ENCODE data around the gene TMEM139.

The TMEM139 gene

DNA sequence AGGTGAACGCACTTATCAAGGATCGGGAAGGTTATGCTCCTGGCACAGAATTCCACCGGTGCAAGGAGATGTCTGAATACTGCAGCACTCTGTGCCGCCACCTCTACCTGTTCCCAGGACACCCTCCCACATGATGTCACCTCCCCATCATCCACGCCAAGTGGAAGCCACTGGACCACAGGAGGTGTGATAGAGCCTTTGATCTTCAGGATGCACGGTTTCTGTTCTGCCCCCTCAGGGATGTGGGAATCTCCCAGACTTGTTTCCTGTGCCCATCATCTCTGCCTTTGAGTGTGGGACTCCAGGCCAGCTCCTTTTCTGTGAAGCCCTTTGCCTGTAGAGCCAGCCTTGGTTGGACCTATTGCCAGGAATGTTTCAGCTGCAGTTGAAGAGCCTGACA is 20.2 kb downstream of the TMEM139 start:
- H3K4me3 ChIP-seq (ENCODE audit: low read depth in 1 of 2, low read length in 2 of 2) = no peak overlapping the region
- H3K36me3 ChIP-seq (ENCODE audit: insufficient read depth, low read length) = peaks cover 86% of the 10 kb centered on the region
- no peak overlapping the region for H3K27ac ChIP-seq (ENCODE audit: low read length)
- H3K4me1 ChIP-seq (ENCODE audit: insufficient read depth, low read length) = no peaks in the 10 kb centered on the region
- TF ChIP-seq, protein P1, sequence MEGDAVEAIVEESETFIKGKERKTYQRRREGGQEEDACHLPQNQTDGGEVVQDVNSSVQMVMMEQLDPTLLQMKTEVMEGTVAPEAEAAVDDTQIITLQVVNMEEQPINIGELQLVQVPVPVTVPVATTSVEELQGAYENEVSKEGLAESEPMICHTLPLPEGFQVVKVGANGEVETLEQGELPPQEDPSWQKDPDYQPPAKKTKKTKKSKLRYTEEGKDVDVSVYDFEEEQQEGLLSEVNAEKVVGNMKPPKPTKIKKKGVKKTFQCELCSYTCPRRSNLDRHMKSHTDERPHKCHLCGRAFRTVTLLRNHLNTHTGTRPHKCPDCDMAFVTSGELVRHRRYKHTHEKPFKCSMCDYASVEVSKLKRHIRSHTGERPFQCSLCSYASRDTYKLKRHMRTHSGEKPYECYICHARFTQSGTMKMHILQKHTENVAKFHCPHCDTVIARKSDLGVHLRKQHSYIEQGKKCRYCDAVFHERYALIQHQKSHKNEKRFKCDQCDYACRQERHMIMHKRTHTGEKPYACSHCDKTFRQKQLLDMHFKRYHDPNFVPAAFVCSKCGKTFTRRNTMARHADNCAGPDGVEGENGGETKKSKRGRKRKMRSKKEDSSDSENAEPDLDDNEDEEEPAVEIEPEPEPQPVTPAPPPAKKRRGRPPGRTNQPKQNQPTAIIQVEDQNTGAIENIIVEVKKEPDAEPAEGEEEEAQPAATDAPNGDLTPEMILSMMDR (IDR thresholded peaks at IDR 0.05; ENCODE audit: borderline replicate concordance, extremely low read depth, low read length, poor library complexity, severe bottlenecking) = no peak
- no peak for TF ChIP-seq EZH2 (IDR thresholded peaks at IDR 0.05; ENCODE audit: borderline replicate concordance, low read depth, low read length, severe bottlenecking)
- ATAC-seq (ENCODE audit: insufficient read depth, low read depth) = no peak
- no peak overlapping the region for H2AFZ ChIP-seq (ENCODE audit: low read depth, low read length)
- no peak overlapping the region for H3K4me2 ChIP-seq (ENCODE audit: insufficient read depth, low read length)
- DNase-seq = no peak
- H3K27me3 ChIP-seq (ENCODE audit: insufficient read depth, low read length, poor library complexity) = no peaks in the 10 kb centered on the region
- peaks cover 5% of the 10 kb centered on the region; the same call in 1 of the 2 replicates for H3K79me2 ChIP-seq (ENCODE audit: insufficient read depth, low read length)
- no peaks in the 10 kb centered on the region for H3K9me3 ChIP-seq (ENCODE audit: insufficient read depth, low read length, severe bottlenecking)
- no peak overlapping the region for H3K9ac ChIP-seq (ENCODE audit: low read depth, low read length)
- H4K20me1 ChIP-seq (ENCODE audit: insufficient read depth, low read length) = peaks cover 32% of the 10 kb centered on the region

DNA sequence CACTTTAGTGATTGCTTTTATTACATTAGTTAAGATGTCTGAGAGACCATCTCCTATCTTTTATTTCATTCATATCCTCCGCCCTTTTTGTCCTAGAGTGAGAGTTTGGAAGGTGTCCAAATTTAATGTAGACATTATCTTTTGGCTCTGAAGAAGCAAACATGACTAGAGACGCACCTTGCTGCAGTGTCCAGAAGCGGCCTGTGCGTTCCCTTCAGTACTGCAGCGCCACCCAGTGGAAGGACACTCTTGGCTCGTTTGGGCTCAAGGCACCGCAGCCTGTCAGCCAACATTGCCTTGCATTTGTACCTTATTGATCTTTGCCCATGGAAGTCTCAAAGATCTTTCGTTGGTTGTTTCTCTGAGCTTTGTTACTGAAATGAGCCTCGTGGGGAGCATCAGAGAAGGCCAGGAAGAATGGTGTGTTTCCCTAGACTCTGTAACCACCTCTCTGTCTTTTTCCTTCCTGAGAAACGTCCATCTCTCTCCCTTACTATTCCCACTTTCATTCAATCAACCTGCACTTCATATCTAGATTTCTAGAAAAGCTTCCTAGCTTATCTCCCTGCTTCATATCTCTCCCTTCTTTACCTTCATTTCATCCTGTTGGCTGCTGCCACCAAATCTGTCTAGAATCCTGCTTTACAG is 20.8 kb downstream of the TMEM139 start:
- no peaks in the 10 kb centered on the region for H3K9me3 ChIP-seq (ENCODE audit: insufficient read depth, low read length, severe bottlenecking)
- H3K36me3 ChIP-seq (ENCODE audit: insufficient read depth, low read length) = peaks cover 80% of the 10 kb centered on the region
- no peaks in the 10 kb centered on the region for H3K27me3 ChIP-seq (ENCODE audit: insufficient read depth, low read length, poor library complexity)
- no peak overlapping the region for H2AFZ ChIP-seq (ENCODE audit: low read depth, low read length)
- peak; percentile 54 for DNase-seq
- no peak overlapping the region for H3K27ac ChIP-seq (ENCODE audit: low read length)
- 0 out of 2 replicates have a peak, but pooled peaks cover 3% of the 10 kb centered on the region for H3K79me2 ChIP-seq (ENCODE audit: insufficient read depth, low read length)
- TF ChIP-seq, protein P1 (IDR thresholded peaks at IDR 0.05; ENCODE audit: borderline replicate concordance, extremely low read depth, low read length, poor library complexity, severe bottlenecking) = peak; percentile 77
- no peak for TF ChIP-seq EZH2 (IDR thresholded peaks at IDR 0.05; ENCODE audit: borderline replicate concordance, low read depth, low read length, severe bottlenecking)
- no peak overlapping the region for H3K4me3 ChIP-seq (ENCODE audit: low read depth in 1 of 2, low read length in 2 of 2)
- no peak overlapping the region for H3K9ac ChIP-seq (ENCODE audit: low read depth, low read length)
- H4K20me1 ChIP-seq (ENCODE audit: insufficient read depth, low read length) = peaks cover 27% of the 10 kb centered on the region
- no peaks in the 10 kb centered on the region for H3K4me1 ChIP-seq (ENCODE audit: insufficient read depth, low read length)
- ATAC-seq (ENCODE audit: insufficient read depth, low read depth) = peak; percentile 70
- H3K4me2 ChIP-seq (ENCODE audit: insufficient read depth, low read length) = no peak overlapping the region

DNA sequence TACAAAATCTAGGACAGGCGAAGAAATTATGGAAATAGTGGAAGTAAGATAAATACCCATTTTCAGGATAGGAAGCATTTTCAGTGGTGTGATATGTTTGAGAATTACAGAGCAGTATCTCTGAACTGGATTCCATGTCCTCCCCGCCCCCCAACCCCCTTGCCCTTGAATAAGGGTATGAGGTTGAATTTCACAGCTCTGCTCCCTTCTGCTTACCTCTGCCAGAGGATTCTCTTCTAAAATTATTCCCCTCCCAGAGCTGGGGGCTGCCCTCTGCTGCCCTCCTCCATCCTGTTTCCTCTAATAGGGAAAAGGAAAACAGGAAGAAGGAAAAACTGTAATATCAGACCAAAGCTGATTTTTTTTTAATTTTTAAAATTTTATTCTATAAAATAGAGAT is 23.9 kb downstream of the TMEM139 start:
- ATAC-seq (ENCODE audit: insufficient read depth, low read depth) (no peak), DNase-seq (no peak)
- Histone ChIP-seq H3K9me3 (ENCODE audit: insufficient read depth, low read length, severe bottlenecking) (no peaks in the 10 kb centered on the region), H3K4me2 (ENCODE audit: insufficient read depth, low read length) (no peak overlapping the region), H4K20me1 (ENCODE audit: insufficient read depth, low read length) (peaks cover 21% of the 10 kb centered on the region), H3K4me3 (ENCODE audit: low read depth in 1 of 2, low read length in 2 of 2) (no peak overlapping the region), H3K79me2 (ENCODE audit: insufficient read depth, low read length) (no peaks in the 10 kb centered on the region), H3K27ac (ENCODE audit: low read length) (no peak overlapping the region), H3K9ac (ENCODE audit: low read depth, low read length) (no peak overlapping the region), H3K27me3 (ENCODE audit: insufficient read depth, low read length, poor library complexity) (no peaks in the 10 kb centered on the region), H2AFZ (ENCODE audit: low read depth, low read length) (no peak overlapping the region), H3K36me3 (ENCODE audit: insufficient read depth, low read length) (peaks cover 52% of the 10 kb centered on the region), H3K4me1 (ENCODE audit: insufficient read depth, low read length) (no peaks in the 10 kb centered on the region)
- no peak for TF ChIP-seq EZH2 (IDR thresholded peaks at IDR 0.05; ENCODE audit: borderline replicate concordance, low read depth, low read length, severe bottlenecking)
- TF ChIP-seq, protein P1 (IDR thresholded peaks at IDR 0.05; ENCODE audit: borderline replicate concordance, extremely low read depth, low read length, poor library complexity, severe bottlenecking) = no peak
